Spleen (tissue), 11 donors: ENCODE measurements around the gene PRPF4. TPM values are rescaled to one million over a fixed set of nuclear protein-coding genes. Genes with fewer than 3 reads are reported as not detected.
"Not testable (repeated sequence)": the region's sequence is repeated elsewhere in the genome, so short reads cannot be mapped to it uniquely, and the experiment has no call there.

Source experiments
- DNase-seq: peaks from one replicate; pipeline ENCODE4 v3.0.0-alpha.2; 2020
- H3K27ac ChIP-seq, 8 donors: fragments of 200-600 bp; sonication (generic) in 7 of 8; 1 replicate in 4 of 8; 2 replicates in 4 of 8; pipeline versions ENCODE4 v1.5.0 to v1.8.0; 2016 to 2021; ENCODE audit warnings: inconsistent platforms in 4 of 8, mild to moderate bottlenecking in 4 of 8, moderate library complexity in 1 of 8
- H3K27me3 ChIP-seq, 7 donors: fragments of 200-600 bp; sonication (generic) in 6 of 7; replicated peaks in 1 of 7; 1 replicate in 4 of 7; 2 replicates in 3 of 7; pipeline versions ENCODE4 v1.5.0 to v1.8.0; 2016 to 2021; ENCODE audit warnings: inconsistent platforms in 3 of 7, mild to moderate bottlenecking in 1 of 7
- H3K36me3 ChIP-seq, 6 donors: fragments of 200-600 bp; sonication (generic) in 5 of 6; 1 replicate in 4 of 6; 2 replicates in 2 of 6; pipeline versions ENCODE4 v1.5.0 to v1.8.0; 2016 to 2021; ENCODE audit warnings: inconsistent platforms in 2 of 6
- H3K4me1 ChIP-seq, 6 donors: fragments of 200-600 bp; sonication (generic) in 5 of 6; 1 replicate in 3 of 6; 2 replicates in 3 of 6; pipeline versions ENCODE4 v1.5.0 to v1.8.0; 2016 to 2021; ENCODE audit warnings: inconsistent platforms in 3 of 6
- H3K4me3 ChIP-seq, 8 donors: fragments of 200-600 bp; sonication (generic) in 7 of 8; 1 replicate in 4 of 8; 2 replicates in 4 of 8; pipeline versions ENCODE4 v1.5.0 to v1.8.0; 2016 to 2021; ENCODE audit warnings: inconsistent platforms in 4 of 8, mild to moderate bottlenecking in 4 of 8, moderate library complexity in 2 of 8
- H3K9me3 ChIP-seq, 8 donors: fragments of 200-600 bp; sonication (generic) in 7 of 8; 1 replicate in 4 of 8; 2 replicates in 4 of 8; pipeline versions ENCODE4 v1.5.0 to v1.8.0; 2016 to 2021; ENCODE audit warnings: inconsistent platforms in 4 of 8
- POLR2A ChIP-seq, 3 donors: fragments of 450-650 bp; IDR thresholded peaks; one replicate each; pipeline ENCODE4 v1.5.1; 2017; ENCODE audit warnings: antibody characterized with exemption in 3 of 3, mild to moderate bottlenecking in 1 of 3
- POLR2AphosphoS5 ChIP-seq, 3 donors: sonication (generic); formaldehyde crosslinking; IDR thresholded peaks; one replicate each; pipeline ENCODE4 v1.5.1; 2017; ENCODE audit warnings: antibody characterized with exemption in 3 of 3
- WGBS, 5 donors: extraction: QIAGEN DNeasy Blood & Tissue Kit in 3 of 5; methylation state at CpG; one replicate each; pipeline versions ENCODE4 v1.1.5 to v1.1.7; 2013 to 2018; 5-methylcytosine and 5-hydroxymethylcytosine counted together
- intact Hi-C: fragments of 100-400 bp; cut with DNase I; formaldehyde crosslinking; loops from one replicate; pipeline ENCODE4 v1.15.0; 2023; ENCODE audit warnings: low total_unique reads
- polyA plus RNA-seq, 3 donors: library from polyadenylated mRNA; stranded (reverse); fragments of 200-250 nt; gene quantifications; one replicate each; pipeline ENCODE4 v1.2.1, GENCODE V29; 2013
- total RNA-seq, 7 donors: library from RNA; depleted of rRNA in 3 of 7; stranded (reverse); fragments of >200 nt in 3 of 7; fragmentation: NEBNext Ultra II Directional in 4 of 7; extraction: Animal tissue kit (Norgen Biotek cat#: 25700) in 4 of 7; gene quantifications; one replicate each; pipeline versions ENCODE4 v1.1.0 to v1.2.1, GENCODE V29; 2016 to 2021
- TF ChIP-seq, protein P1 (sequence below), 11 experiments: fragments of 200-600 bp in 7 of 11; fragments of 450-650 bp in 4 of 11; sonication (generic) in 4 of 11; IDR thresholded peaks in 8 of 11; conservative IDR thresholded peaks in 3 of 11; 1 replicate in 7 of 11; 2 replicates in 4 of 11; pipeline versions ENCODE4 v1.4.0 to v1.8.0; 2016 to 2021; ENCODE audit warnings: antibody characterized with exemption in 11 of 11, inconsistent platforms in 4 of 11, mild to moderate bottlenecking in 1 of 11
- donor health status: healthy with polysubstance abuse.
- donor health status: DM: no; HTN: no; CAD: no; lungs with moderate emphysema.
- donor health status: DM: no; HTN: no; CAD: no.
- donor health status: Bipolar disorder and iron deficiency.
- donor health status: healthy.
- donor health status: DM: no; HTN: no; CAD: no.
- donor health status: DM: yes; HTN: yes; CAD: no.

PRPF4 gene
- total and polyA plus RNA-seq, 10 donors, result 7.7 to 20.2 (median 16.9) TPM

DNA sequence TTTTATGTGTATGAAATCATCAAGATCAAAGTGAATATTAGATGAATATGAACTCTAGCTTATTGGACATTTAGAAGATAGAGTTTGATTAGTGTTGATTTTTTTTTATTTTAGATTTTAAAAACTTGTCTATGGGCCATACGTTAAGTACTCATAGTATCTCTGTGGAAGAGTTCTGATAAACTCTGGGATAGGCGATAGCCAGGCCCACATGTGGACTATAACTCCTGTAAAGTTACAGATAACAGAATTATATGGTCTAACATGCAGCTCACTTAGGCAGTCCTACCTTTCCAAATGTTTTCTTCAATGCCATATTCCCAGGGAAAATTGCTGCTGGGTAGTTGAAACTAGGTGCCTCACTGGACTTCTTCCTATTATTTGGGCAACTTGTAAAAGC lies 43.8 kb upstream of the PRPF4 start:
- H3K4me1 ChIP-seq, result peaks cover 13 to 73% (median 32%) of the 10 kb centered on the region in 6 donors
- no peaks in the 10 kb centered on the region for H3K27me3 ChIP-seq
- 94 to 100% (median 99%) methylated on average over 2 of the region's 2 CpGs for WGBS, 5 donors
- peak overlapping the region in 3 of 8 donors; percentile 80 to 83 (median 83) for H3K27ac ChIP-seq
- DNase-seq, result no peak
- no peak overlapping the region for H3K4me3 ChIP-seq
- intact Hi-C loops, result no loop called here
- TF ChIP-seq POLR2AphosphoS5 (IDR thresholded peaks at IDR 0.05), result no peak
- H3K9me3 ChIP-seq, result no peaks in the 10 kb centered on the region
- H3K36me3 ChIP-seq, result no peaks in the 10 kb centered on the region

DNA sequence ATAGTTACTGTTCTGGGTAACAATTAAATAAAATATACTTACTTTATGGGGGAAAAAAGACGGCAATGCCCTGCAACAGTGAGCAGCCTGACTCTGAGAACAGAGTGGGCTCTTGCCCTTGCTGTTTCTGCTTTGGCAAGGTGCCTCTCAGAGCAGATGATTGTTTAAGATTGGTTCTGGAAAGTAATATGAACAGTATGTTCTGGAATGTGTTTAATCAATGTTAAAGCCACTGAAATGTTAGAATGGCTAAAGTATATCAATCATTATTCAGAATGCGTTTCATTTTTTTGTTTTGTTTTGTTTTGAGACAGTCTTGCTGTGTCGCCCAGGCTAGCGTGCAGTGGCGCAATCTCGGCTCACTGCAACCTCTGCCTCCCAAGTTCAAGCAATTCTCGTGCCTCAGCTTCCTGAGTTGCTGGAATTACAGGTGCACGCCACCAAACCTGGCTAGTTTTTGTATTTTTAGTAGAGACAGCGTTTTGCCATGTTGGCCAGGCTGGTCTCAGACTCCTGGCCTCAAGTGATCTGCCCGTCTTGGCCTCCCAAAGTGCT lies 39.7 kb upstream of the PRPF4 start:
- DNase-seq, H3K9me3 ChIP-seq, H3K4me3 ChIP-seq, H3K27me3 ChIP-seq, intact Hi-C loops, H3K36me3 ChIP-seq: not testable (repeated sequence)
- peaks cover 13 to 63% (median 30%) of the 10 kb centered on the region in 6 donors for H3K4me1 ChIP-seq
- whole genome bisulfite sequencing, 5 donors, result 69 to 88% (median 72%) methylated on average over 10 of the region's 10 CpGs
- peak overlapping the region in 3 of 8 donors; percentile 25 to 53 (median 29) for H3K27ac ChIP-seq

DNA sequence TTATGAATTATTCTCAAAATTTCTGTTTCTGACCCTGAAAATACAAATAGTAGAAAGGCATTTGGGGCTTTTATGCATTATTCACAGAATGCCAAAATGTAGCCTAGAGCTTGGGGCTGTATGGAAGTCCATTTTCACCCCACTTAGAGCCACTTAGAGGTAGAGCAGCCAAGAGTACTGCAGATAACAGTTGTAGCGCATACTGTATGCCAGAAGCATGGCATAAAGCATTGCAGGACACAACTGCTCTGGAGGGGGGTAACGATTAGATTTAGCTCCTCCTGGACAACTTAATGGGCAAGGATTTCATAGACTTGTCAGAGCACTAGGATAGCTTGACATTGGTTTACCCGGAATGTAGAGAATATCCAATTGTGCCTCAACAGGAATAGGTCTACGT lies 38.4 kb upstream of the PRPF4 start:
- intact Hi-C loops, result no loop called here
- Histone ChIP-seq H3K36me3 (no peaks in the 10 kb centered on the region), H3K4me1 (peaks cover 13 to 51% (median 28%) of the 10 kb centered on the region in 6 donors), H3K27me3 (no peaks in the 10 kb centered on the region), H3K9me3 (no peaks in the 10 kb centered on the region), H3K27ac (no peak overlapping the region), H3K4me3 (no peak overlapping the region)
- TF ChIP-seq POLR2A (IDR thresholded peaks at IDR 0.05) (no peak), POLR2AphosphoS5 (IDR thresholded peaks at IDR 0.05) (no peak)
- TF ChIP-seq, protein P1, sequence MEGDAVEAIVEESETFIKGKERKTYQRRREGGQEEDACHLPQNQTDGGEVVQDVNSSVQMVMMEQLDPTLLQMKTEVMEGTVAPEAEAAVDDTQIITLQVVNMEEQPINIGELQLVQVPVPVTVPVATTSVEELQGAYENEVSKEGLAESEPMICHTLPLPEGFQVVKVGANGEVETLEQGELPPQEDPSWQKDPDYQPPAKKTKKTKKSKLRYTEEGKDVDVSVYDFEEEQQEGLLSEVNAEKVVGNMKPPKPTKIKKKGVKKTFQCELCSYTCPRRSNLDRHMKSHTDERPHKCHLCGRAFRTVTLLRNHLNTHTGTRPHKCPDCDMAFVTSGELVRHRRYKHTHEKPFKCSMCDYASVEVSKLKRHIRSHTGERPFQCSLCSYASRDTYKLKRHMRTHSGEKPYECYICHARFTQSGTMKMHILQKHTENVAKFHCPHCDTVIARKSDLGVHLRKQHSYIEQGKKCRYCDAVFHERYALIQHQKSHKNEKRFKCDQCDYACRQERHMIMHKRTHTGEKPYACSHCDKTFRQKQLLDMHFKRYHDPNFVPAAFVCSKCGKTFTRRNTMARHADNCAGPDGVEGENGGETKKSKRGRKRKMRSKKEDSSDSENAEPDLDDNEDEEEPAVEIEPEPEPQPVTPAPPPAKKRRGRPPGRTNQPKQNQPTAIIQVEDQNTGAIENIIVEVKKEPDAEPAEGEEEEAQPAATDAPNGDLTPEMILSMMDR (IDR thresholded peaks at IDR 0.05 in 8 of 11, conservative IDR thresholded peaks at IDR 0.05 in 3 of 11), result no peak
- 89 to 93% (median 91%) methylated on average over 4 of the region's 4 CpGs for WGBS, 5 donors
- DNase-seq, result no peak

DNA sequence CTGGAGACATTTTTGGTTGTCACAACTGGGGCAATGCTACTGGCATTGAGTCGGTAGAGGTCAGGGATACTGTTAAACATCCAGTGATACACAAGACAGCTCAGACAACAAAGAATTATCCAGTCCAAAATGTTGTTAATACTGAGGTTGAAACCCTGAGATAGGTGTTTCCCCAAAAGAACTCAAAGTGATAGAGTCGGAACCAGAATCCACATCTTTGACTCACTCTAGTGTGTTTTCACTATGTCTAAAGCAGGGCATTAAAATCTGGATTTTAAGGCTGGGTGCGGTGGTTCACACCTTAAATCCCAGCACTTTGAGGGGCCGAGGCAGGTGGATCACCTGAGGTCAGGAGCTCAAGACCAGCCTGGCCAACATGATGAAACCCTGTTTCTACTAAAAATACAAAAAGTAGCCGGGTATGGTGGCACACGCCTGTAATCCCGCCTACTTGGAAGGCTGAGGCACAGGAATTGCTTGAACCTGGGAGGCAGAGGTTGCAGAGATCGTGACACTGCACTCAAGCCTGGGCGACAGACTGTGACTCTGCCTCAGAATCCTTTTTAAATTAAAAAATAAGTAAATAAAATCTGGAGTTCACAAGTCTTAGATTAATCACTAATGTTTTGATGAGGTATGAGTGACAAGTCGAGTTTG lies 37.1 kb upstream of the PRPF4 start:
- no peak for TF ChIP-seq POLR2AphosphoS5 (IDR thresholded peaks at IDR 0.05)
- TF ChIP-seq, protein P1 (IDR thresholded peaks at IDR 0.05 in 8 of 11, conservative IDR thresholded peaks at IDR 0.05 in 3 of 11), result no peak
- TF ChIP-seq POLR2A (IDR thresholded peaks at IDR 0.05), result no peak
- no peak for DNase-seq
- intact Hi-C loops, result no loop called here
- Histone ChIP-seq H3K27me3 (no peaks in the 10 kb centered on the region), H3K36me3 (no peaks in the 10 kb centered on the region), H3K4me3 (no peak overlapping the region), H3K27ac (no peak overlapping the region), H3K4me1 (peaks cover 4 to 38% (median 17%) of the 10 kb centered on the region in 6 donors), H3K9me3 (no peaks in the 10 kb centered on the region)
- 89 to 95% (median 93%) methylated on average over 10 of the region's 10 CpGs for WGBS, 5 donors

DNA sequence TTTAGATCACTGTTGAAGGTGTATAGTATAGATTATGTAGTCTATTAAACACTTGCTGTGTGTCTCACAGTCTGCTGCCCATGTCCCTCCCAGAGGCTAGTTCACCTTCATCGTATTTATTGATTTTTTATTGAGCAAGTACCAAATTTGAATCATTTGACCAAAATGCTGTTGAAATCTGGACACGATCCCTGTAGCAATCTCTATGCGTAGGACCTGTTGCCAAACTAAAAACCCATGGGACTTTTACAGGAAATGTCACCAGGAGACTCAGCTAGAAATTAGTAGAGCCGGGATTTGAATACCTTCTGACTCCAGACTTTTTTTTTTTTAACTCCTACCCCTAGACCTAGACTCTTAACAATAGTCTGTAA lies 36.6 kb upstream of the PRPF4 start:
- WGBS, 5 donors, result 54 to 74% (median 59%) methylated on average over 4 of the region's 4 CpGs
- Histone ChIP-seq H3K36me3 (no peaks in the 10 kb centered on the region), H3K4me1 (peaks cover 0 to 33% (median 12%) of the 10 kb centered on the region in 6 donors), H3K4me3 (no peak overlapping the region), H3K27ac (no peak overlapping the region), H3K27me3 (no peaks in the 10 kb centered on the region), H3K9me3 (no peaks in the 10 kb centered on the region)
- DNase-seq, result no peak
- TF ChIP-seq POLR2AphosphoS5 (IDR thresholded peaks at IDR 0.05), result no peak
- TF ChIP-seq, protein P1 (IDR thresholded peaks at IDR 0.05 in 8 of 11, conservative IDR thresholded peaks at IDR 0.05 in 3 of 11), result no peak
- no peak for TF ChIP-seq POLR2A (IDR thresholded peaks at IDR 0.05)
- intact Hi-C loops, result no loop called here
